Eye (tissue), 1 donor: ENCODE data around the gene ZNF655.
"Not testable (repeated sequence)": the region's sequence is repeated elsewhere in the genome, so short reads cannot be mapped to it uniquely, and the experiment has no call there.

Source experiments
- DNase-seq: peaks from one replicate; pipeline ENCODE4 v3.0.0-alpha.2; 2015

ZNF655 gene

GRCh38 chr7:99561737-99562051 lies 3.3 kb downstream of the ZNF655 start:
- DNase-seq = no peak

GRCh38 chr7:99562114-99562784 lies 3.8 kb downstream of the ZNF655 start:
- no peak for DNase-seq

- no peak for DNase-seq
These were observed 4.4 kb downstream of the ZNF655 start for GRCh38 chr7:99562832-99563231.

GRCh38 chr7:99563650-99564049 lies 5.2 kb downstream of the ZNF655 start:
- no peak for DNase-seq

GRCh38 chr7:99568770-99569169 lies 10.3 kb downstream of the ZNF655 start:
- DNase-seq = not testable (repeated sequence)

- no peak for DNase-seq
These were observed 13.3 kb downstream of the ZNF655 start for GRCh38 chr7:99571768-99572167.

GRCh38 chr7:99573257-99573656 lies 14.8 kb downstream of the ZNF655 start:
- no peak for DNase-seq

GRCh38 chr7:99576251-99576650 lies 17.8 kb downstream of the ZNF655 start:
- no peak for DNase-seq

GRCh38 chr7:99579281-99579955 lies 21.0 kb downstream of the ZNF655 start:
- no peak for DNase-seq

GRCh38 chr7:99579956-99580777 lies 21.7 kb downstream of the ZNF655 start:
- peak; percentile 93 for DNase-seq

- DNase-seq = peak; percentile 4
These were observed 22.4 kb downstream of the ZNF655 start for GRCh38 chr7:99580778-99581332.

- no peak for DNase-seq
These were observed 30.4 kb downstream of the ZNF655 start for GRCh38 chr7:99588868-99589267.

- DNase-seq = no peak
These were observed 36.7 kb downstream of the ZNF655 start for GRCh38 chr7:99594948-99595745.

GRCh38 chr7:99596408-99596955 lies 38.0 kb downstream of the ZNF655 start:
- no peak for DNase-seq

- no peak for DNase-seq
These were observed 39.5 kb downstream of the ZNF655 start, which contains the start of gene TMEM225B for GRCh38 chr7:99597762-99598501. TSS of gene TMEM225B (plus strand) at chr7:99598267. CDS start at chr7:99604389, 6,122 bp downstream.

GRCh38 chr7:99599836-99600235 lies 41.4 kb downstream of the ZNF655 start:
- no peak for DNase-seq

GRCh38 chr7:99601656-99602310 lies 43.3 kb downstream of the ZNF655 start:
- DNase-seq = no peak

GRCh38 chr7:99605527-99605926 lies 47.1 kb downstream of the ZNF655 start:
- DNase-seq = no peak

- DNase-seq = no peak
These were observed 48.1 kb downstream of the ZNF655 start for GRCh38 chr7:99606531-99606930.

- DNase-seq = no peak
These were observed 49.1 kb downstream of the ZNF655 start for GRCh38 chr7:99607548-99607947.

- DNase-seq = no peak
These were observed 56.1 kb downstream of the ZNF655 start for GRCh38 chr7:99614495-99614894.
